Cardiac septum (tissue), 1 donor: ENCODE measurements around the gene ROPN1L. TPM values are rescaled to one million over a fixed set of nuclear protein-coding genes. Genes with fewer than 3 reads are reported as not detected.

Source experiments
- DNase-seq: peaks from one replicate; pipeline ENCODE4 v3.0.0-alpha.2; 2020; ENCODE audit warnings: low spot score
- intact Hi-C: fragments of 100-400 bp; cut with DNase I; formaldehyde crosslinking; loops from one replicate; pipeline ENCODE4 v1.14.0; 2022
- total RNA-seq: library from RNA; stranded (reverse); fragmentation: NEBNext Ultra II Directional; extraction: Animal tissue kit (Norgen Biotek cat#: 25700); gene quantifications from one replicate; pipeline ENCODE4 v1.2.1, GENCODE V29; 2021
- donor health status: DM: no; HTN: no; CAD: no.

ROPN1L gene
- total RNA-seq, 1 donor from 2014 or later = 0.43 TPM

DNA sequence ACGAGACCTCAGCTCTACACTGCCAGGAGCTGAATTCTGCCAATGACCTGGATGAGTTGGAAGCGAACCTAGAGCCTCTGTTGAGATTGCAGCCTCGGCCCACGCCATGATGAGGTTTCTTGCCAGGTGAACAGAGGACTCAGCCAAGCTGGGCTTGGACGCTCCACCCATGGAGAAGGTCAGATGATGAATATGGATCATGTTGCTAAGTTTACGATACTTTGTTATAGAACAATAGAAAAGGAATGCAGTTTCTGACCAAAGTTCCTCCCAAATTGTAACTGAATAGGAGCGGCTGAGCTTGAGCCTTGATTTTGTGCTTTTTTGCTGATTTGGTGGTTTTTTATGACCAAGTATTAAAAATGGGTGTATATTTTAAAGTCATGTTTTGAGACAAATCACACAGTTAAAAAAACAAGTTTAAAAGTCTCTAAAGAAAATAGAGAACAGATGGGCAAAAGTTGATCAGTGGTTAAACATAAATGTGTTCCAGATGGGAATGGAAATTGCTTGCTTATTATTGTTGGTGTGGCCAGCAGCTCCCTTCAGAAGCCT lies 32.9 kb downstream of the ROPN1L start:
- DNase-seq = no peak
- intact Hi-C loops = no loop called here

DNA sequence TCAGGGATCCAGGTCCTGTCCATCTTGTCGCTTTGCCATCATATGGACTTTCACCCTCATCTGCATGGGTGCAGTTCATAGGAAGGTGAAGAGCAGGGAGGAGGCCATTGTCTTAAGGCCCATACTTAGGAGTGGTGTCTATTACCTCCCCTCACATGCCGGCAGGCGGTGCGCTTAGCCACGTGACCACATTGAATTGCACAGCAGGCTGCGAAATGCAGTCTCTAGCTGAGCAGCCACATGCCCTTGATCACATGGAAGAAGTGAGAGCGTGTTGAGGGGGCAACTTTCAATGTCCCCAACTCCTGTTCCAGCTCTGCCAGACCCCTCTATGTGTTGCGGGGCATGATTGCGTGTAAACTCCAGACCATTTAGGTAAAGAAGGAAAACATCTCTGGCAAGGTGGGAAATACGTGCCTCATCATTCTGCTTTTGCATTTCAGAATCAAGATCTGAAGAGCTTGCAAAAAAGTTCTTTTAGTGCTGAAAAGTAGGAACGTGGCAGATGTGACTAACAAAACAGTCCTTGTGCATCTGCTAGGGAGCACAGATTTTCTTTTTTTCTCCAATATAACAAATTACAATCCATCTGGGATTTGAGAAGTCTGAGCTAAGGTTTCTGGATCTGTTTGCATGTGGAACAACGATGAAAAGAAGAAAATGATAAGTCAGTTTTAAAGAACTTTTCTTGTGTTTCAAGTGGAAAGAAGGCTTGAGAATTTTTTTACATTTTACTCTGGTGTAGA lies 34.4 kb downstream of the ROPN1L start:
- intact Hi-C loops = no loop called here

DNA sequence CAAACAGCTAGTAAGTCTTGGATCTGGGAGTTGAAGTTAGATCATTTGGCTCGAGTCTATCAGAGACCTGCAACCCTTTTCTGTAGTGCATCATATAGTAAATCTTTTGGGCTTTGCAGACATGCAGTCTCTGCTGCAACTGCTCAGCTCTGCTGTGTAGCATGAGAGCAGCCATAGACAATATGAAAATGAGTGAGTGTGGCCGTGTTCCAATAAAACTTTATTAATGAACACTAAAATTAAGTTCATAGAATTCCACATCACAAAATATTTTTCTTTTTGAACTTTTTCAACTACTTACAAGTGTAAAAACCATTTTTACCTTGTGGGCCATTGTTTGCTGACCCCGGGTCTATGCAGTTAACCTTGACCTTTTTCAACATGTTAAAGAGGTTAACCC lies 35.2 kb downstream of the ROPN1L start:
- intact Hi-C loops = no loop called here
- no peak for DNase-seq

More for the DNA sequence above, 34.4 kb downstream of the ROPN1L start:
- DNase-seq = no peak

DNA sequence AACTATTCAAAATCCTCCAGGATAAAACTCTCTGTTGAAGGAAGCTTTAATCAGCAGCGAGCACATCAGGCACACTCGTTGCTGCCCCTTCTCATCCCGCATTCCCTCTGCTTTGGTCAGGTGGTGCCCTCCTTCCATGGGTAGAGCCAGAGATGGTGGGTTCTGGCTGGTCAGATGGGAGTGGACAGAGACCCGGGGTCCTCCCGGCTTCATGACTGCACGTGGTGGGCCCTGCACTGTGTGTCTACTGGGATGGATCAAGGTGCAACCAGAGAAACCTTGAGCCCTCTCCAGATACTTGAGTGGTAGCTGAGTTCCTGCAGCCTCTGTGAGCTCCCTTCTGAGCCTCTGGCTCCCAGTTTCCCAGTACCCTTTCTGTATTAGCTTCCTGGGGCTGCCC lies 36.3 kb downstream of the ROPN1L start:
- intact Hi-C loops = no loop called here
- no peak for DNase-seq

DNA sequence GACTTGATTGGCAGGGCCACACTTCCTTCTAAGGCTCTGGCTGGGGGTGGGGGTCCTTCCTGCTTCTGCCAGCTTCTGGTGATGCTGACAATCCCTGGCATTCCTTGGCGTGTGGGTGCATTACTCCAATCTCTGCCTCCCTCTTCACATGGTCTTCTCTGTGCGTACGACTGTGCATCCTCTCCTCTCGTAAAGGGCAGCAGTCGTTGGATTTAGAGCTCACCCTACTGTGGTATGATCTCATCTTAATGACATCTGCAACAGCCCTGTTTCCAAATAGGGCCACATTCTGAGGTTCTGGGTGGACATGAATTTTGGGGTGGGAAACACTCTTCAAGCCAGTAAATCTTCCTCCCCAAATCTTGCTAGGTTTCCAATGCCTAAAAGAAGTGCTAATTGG lies 36.8 kb downstream of the ROPN1L start:
- DNase-seq = no peak
- intact Hi-C loops = no loop called here

DNA sequence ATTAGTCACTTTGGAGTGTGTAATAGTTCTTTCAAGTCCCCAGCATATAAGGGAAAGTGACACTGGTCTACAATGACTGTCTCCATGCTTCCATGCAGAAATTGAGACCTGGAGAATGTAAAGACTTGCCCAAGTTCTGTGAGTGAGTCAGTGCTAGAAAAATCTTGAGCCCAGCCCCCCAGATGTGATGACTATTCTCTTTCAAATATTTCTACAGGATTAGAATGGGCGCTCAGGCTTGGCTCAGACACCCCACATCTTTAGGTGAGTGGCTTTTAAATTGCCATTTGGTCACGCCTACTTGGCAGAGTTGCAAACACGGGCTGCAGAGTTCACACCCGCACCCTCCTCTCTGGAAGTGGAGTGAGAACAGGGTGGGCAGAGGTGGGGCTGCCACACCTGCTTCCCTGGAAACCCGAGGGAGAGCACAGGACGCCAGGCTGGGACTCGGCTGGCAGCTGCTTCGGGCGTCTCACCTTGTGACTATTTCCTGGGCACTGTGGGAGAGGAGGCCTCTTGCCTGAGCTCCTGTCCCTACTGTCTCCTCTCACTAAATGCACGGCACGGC lies 37.6 kb downstream of the ROPN1L start:
- no peak for DNase-seq
- intact Hi-C loops = no loop called here

DNA sequence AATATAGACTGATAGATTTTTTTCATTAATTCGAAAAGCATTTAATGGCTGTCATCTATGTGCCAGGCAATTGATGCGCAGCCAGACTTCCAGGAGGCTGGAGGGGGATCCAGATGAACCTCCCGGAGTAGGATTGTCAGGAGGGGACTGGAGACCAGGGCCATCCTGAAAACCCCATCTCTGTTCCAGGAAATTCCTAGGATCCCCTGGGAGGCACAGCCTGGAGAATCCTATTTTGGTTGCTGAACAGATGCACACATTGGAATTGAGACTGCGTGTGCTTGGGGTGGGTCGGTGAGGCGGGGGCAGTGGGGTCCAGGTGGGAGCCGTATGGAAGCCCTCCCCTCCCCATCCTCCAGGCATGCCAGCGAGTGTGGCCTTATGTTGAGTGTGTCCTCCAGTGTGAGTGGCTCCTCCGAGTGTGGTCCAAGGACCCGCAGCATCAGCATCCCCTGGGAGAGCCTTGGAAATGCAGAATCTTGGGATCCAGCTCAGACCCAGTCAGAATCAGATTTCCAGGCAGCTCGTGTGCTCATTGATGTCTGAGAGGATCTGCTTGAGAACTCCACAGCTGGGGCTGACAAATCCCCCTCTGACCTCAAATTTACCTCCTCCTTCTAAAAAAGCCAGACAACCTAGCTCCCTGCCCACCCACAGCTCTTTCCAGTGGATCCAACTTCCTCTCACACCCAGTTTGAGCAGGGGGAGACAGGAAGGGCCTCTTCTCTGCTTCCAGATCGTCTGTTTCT lies 38.7 kb downstream of the ROPN1L start:
- DNase-seq = no peak
- intact Hi-C loops = no loop called here

DNA sequence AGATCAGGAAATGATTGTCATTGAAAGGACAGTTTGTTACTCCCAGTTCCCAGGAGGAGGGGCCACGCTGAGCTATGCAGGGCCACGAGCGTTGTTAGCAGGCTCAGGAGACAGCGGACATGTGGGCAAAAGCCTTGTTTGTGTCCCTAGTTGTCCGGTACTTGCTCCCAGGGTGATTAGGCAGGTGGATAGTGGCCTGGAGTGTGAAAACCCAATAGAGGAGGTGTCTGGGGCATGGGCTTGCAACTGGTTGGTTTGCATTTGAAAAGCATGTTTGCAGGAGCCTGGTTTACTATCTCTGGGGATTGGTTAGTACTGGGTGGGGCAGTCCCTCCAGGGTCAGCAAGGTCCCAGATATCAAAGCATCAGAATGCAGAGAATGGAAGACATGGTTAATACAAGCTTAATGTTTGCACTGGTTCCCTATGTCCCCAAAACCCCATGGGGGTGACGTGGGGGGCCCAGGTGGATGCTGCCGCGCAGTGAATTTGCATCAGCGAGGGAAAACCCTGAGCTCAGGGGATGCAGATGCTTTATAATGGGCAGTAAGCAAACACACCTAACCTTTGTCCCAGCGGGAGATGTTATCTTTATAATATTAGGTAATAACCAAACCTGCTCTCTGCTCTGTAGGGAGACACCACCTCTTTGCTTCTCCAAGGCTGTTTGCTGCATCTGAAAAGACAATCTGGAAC lies 39.7 kb downstream of the ROPN1L start:
- no peak for DNase-seq
- intact Hi-C loops = no loop called here

DNA sequence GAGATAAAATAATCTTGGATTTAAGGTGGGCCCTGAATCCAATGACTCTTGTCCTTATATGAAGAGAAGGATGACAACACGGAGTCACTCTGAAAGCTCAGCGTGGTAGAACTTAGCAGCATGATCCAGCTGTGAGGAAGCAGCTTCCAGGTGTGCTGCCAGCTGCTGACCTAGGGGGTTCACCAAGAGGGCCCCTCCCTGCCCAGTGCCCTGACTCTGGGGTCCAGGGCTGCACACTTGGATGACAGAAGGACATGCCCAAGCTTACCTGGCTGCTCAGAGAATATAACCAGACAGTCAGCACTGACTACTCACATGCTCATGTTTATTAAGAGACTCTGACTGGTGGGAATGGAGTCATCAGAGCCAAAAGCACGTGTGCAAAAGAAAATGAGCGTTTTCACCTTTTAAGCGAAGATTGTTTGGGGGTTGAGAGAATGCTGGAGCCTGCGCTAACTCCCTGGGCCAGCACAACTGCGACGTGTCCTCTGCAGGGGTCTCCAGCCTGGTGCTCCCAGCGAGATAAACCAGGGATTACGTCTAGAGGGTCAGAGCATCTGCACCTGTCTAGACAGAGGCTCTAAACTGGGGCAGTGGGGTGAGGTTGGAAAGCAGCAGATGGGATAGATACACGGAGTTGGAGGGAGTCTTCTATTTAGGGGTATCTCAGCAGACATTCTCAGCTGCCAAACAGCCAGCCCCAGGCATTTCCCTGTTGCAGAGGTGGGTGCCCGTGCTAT lies 41.3 kb downstream of the ROPN1L start:
- intact Hi-C loops = no loop called here
- DNase-seq = no peak

DNA sequence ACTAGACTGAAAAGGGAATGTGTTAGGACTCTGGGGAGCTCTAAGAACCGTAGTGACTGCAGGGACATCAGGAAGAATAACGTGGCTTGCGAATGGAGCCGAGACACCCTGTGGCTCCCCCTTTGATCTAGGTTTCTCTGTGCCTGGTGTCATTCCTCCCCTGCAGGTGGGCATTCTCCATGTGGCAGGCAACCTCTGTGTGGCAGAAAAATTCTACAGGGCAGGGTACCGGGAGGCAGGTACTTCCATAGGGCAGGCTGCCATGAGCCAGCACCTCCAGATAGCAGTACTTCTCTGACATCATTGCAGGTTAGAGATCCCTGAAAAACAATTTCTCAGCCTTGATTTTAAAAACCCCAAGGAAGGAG lies 43.1 kb downstream of the ROPN1L start:
- intact Hi-C loops = no loop called here
- no peak for DNase-seq

DNA sequence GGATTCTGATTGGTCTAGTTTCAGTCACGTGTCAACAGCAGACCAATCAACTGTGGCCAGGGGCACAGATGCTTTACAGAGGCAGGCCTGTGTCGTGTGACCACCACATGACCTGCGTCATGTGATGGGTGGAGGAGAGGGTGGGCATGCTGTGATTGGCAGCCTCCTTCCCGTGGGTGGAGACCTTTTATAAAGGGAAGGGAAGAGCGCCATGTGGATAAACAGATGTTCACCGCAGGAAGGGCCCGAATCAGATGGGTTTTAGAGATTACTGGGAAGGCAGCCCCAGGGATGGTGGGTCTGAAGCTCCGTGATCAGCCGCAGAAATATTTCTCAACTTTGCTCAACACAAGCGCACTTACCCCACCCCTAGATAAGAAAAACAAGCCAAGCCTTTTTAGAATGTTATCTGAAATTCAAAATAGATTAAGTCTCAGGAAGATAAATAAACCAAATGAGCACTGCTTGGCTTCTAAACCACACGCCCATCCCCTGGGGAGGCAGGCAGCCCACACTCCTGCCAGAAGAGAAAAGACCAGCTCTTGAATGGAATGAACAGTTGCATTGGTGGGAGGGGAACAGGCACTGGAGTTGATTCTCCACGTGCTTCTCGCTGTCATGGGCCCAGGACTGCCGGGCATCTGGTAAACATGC lies 43.6 kb downstream of the ROPN1L start:
- intact Hi-C loops = no loop called here
- no peak for DNase-seq

DNA sequence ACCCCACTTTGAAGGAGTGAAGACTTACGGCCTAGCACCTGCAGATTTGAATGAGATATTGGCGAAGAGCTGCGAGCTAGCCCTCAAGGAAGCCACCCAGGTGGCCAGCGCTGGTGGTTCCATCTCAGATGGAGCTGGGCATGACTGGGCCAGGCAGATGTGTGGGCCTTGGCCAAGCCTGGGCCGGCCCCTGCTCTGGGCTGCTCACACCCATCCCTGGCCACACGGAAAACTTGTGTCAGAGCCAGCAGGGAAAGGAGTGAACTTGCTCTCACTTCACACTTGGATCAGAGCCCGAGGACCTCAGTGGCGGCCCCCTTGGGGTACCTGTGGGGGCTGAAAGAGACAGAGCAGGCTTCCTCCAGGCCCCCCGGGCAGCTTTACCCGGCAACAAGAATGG lies 44.2 kb downstream of the ROPN1L start:
- DNase-seq = no peak
- intact Hi-C loops = no loop called here

DNA sequence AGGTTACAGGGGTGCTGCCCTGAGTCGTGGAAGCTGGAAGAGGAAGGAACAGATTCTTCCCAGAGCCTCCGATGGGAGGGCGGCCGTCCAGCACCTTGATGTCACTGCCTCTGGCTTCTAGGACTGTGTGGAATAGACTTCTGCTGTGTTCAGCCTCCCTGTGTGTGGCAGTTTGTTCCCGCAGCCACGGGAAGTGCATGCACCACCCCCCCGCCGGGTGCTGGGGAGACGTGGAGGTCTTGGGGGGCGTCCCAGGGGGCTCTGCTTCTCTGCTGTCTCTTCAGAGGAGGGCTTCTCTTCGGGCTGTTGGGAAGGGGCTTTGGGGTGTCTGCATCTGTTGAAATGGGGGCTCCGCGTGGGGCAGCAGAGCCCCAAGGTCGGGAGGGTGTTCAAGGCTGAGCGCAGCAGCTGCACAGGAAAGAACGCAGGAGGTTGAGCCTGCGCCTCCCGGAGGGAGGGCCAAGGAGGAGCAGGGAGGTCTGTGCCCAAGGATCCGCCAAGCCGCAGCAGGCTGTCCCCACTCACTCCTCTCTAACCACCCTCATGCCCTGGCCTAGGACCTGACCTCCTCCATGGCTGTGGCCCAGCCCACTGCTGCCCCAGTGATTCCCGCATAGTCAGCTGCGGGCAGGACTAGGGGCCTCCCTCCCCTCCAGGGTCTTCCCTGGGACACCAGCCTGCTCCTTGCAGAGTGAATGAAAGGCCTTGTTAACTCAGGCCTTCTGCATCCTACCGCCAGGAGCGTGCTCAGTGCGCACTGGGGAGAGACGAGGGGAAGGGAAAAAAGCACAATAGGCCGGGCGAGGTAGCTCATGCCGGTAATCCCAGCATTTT lies 45.0 kb downstream of the ROPN1L start:
- intact Hi-C loops = no loop called here
- no peak for DNase-seq

DNA sequence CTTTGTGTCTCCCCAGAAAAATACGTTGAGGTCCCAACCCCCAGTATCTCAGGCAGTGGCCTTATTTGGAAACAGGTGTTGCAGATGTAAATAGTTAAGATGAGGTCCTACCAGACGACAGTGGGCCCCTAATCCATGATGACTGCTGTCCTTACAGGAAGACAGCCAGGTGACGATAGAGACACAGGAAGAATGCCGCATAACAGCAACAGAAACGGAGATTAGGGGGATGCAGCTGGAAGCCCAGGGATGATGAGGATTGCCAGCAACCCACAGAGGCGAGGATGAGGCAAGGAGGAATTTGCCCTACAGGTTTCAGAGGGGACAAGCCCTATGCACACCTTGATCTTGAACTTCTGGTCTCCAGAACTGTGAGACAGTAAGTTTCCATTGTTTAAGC lies 46.5 kb downstream of the ROPN1L start:
- DNase-seq = no peak
- intact Hi-C loops = no loop called here

DNA sequence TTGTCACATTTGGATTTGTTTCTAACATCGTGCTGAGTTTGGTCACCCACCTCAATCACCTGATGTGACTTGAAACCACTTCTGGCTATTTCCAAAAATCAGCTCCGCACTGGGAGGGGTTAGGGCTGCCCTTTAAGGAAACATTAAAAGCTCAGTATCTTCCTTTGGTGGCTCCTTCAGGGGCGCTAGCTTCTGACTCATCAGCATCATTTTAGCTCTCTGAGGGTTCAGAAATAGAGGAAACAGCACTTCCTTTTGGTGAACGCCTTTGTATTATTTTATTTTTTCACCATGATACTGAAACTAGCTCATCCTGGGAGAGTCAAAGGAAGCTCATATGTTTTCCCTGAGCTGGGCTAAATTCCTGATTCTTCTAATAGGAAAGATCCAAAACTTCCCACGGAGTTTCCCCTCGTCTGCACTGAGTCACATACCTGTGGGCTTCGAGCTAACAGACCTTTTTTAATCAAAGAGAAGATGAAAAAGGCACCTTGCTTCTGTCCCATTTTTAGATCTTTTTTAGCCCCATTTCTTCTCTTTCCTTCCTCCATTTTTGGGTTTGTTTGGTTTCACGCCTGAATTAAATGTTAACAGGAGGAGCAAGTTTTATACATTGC lies 48.2 kb downstream of the ROPN1L start:
- intact Hi-C loops = loop anchor here (5.0 kb wide), 1 partner anchor 62 kb away; no protein-coding TSS in a partner anchor
- DNase-seq = no peak

DNA sequence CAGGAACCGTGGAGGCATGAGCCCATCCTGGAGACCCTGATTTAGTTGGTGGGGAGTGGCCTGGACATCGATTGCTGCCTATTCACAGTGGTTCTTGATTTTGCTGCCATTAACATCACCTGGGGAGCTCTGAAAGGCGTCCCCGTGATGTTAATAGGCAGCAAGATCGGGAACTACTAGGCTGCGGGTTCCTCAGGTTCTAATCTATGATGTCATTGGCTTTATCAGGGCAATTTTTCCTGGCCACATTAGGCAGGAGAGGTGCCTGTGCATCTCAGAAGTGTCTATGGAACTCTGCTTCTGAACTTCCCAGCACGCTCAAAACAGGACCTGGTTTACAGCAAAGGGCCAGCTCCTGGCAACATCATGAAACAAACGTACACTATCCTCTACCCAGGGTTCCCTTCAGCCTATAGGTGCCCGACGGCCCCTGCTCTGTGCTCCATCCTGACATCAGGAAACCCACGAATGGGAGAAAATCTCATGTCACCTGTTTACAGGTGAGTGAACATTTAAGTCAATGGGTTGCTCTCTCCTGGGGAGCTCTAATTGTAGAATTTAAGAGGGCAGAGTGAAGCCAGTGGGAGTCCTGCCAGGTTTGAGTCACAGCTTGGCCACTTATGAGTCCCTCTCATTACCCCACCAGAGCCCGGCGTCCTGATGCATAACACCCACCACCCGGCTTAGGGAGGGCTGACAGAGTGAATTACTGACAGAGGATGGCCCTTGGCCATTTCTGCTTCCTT lies 49.4 kb downstream of the ROPN1L start:
- intact Hi-C loops = loop anchor here (5.0 kb wide), 1 partner anchor 61 kb away; no protein-coding TSS in a partner anchor

DNA sequence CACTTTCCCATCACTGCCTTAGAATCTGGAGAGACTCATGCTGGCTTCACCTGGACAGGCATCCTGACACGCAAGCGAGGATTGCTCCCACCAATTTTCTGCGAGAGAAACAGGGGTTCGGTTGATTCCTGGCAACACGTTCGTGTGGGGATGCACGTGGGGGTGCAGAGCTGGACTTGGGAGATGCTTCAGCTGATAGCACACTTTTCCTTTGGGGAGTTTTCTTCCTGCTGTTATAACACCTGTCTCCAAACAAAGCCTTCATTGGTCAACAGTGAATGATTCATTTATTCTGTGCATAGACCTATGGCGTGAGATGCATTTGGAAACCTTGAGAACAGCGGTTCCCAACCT lies 50.0 kb downstream of the ROPN1L start:
- no peak for DNase-seq
- intact Hi-C loops = loop anchor here (5.0 kb wide), 1 partner anchor 61 kb away; no protein-coding TSS in a partner anchor

More for the DNA sequence above, 49.4 kb downstream of the ROPN1L start:
- DNase-seq = no peak
